ENCODE results near the gene WDR59. TPM values are rescaled to one million over a fixed set of nuclear protein-coding genes. Genes with fewer than 3 reads are reported as not detected.

WDR59 gene
- total and polyA plus RNA-seq, 8 donors, result 23.0 to 62.3 (median 31.9) TPM

- H3K4me3 ChIP-seq, result no peak overlapping the region
- H3K9me3 ChIP-seq, result no peaks in the 10 kb centered on the region
- FAIRE-seq (no peak), DNase-seq (no peak), ATAC-seq (no peak)
- WGBS, 2 donors, result 92 to 98% methylated on average over 2 of the region's 2 CpGs
- H3K36me3 ChIP-seq, result peaks cover 0 to 10% (median 0%) of the 10 kb centered on the region in 3 donors
- no peaks in the 10 kb centered on the region for H3K4me1 ChIP-seq
- no peak overlapping the region for H3K27ac ChIP-seq
- TF ChIP-seq CTCF (IDR thresholded peaks at IDR 0.05), result no peak
- H3K27me3 ChIP-seq, result no peaks in the 10 kb centered on the region
- intact Hi-C loops (cut with DNase I), result no loop called here
These were observed 112.6 kb downstream of the WDR59 start for GRCh38 chr16:74872302-74872701.

GRCh38 chr16:74871608-74872007 is 113.3 kb downstream of the WDR59 start:
- H3K27ac ChIP-seq, result no peak overlapping the region
- intact Hi-C loops (cut with DNase I), result no loop called here
- DNase-seq (no peak), FAIRE-seq (no peak), ATAC-seq (no peak)
- no peak for TF ChIP-seq CTCF (IDR thresholded peaks at IDR 0.05)
- WGBS, 2 donors, result 77 to 84% methylated on average over 5 of the region's 5 CpGs
- H3K4me1 ChIP-seq, result no peaks in the 10 kb centered on the region
- H3K27me3 ChIP-seq, result no peaks in the 10 kb centered on the region
- no peaks in the 10 kb centered on the region for H3K9me3 ChIP-seq
- peaks cover 0 to 9% (median 0%) of the 10 kb centered on the region in 3 donors for H3K36me3 ChIP-seq
- H3K4me3 ChIP-seq, result no peak overlapping the region

- Histone ChIP-seq H3K27me3 (no peaks in the 10 kb centered on the region), H3K27ac (no peak overlapping the region), H3K9me3 (no peaks in the 10 kb centered on the region), H3K4me3 (no peak overlapping the region), H3K36me3 (peaks cover 0 to 1% (median 0%) of the 10 kb centered on the region in 3 donors), H3K4me1 (no peaks in the 10 kb centered on the region)
- FAIRE-seq (no peak), DNase-seq (no peak), ATAC-seq (no peak)
- TF ChIP-seq CTCF (IDR thresholded peaks at IDR 0.05), result no peak
- intact Hi-C loops (cut with DNase I), result loop anchor here in 2 of 3 donors (10.0 kb wide), 2 partner anchors 154 to 246 kb away; partner anchors contain the start of gene LDHD (in 1 of the 2)
- WGBS, 2 donors, result 59 to 63% methylated on average over 6 of the region's 6 CpGs
These were observed 116.4 kb downstream of the WDR59 start for GRCh38 chr16:74868501-74868900.

GRCh38 chr16:74868035-74868434 is 116.9 kb downstream of the WDR59 start:
- DNase-seq (no peak), ATAC-seq (no peak), FAIRE-seq (no peak)
- 83 to 91% methylated on average over 5 of the region's 5 CpGs for WGBS, 2 donors
- no peak for TF ChIP-seq CTCF (IDR thresholded peaks at IDR 0.05)
- intact Hi-C loops (cut with DNase I), result loop anchor here in 2 of 3 donors (10.0 kb wide), 2 partner anchors 153 to 247 kb away; partner anchors contain the start of gene LDHD (in 1 of the 2)
- Histone ChIP-seq H3K4me1 (no peaks in the 10 kb centered on the region), H3K4me3 (no peak overlapping the region), H3K36me3 (no peaks in the 10 kb centered on the region), H3K9me3 (no peaks in the 10 kb centered on the region), H3K27me3 (no peaks in the 10 kb centered on the region), H3K27ac (peak overlapping the region in 1 of 4 donors; percentile 33)

GRCh38 chr16:74867281-74867849 is 117.6 kb downstream of the WDR59 start:
- FAIRE-seq (no peak), ATAC-seq (peak in 3 of 4 donors; percentile 46 to 59 (median 49)), DNase-seq (no peak)
- no peaks in the 10 kb centered on the region for H3K9me3 ChIP-seq
- no peaks in the 10 kb centered on the region for H3K27me3 ChIP-seq
- H3K4me1 ChIP-seq, result no peaks in the 10 kb centered on the region
- WGBS, 2 donors, result 62 to 67% methylated on average over 15 of the region's 15 CpGs
- intact Hi-C loops (cut with DNase I), result loop anchor here in 2 of 3 donors (10.0 kb wide), 2 partner anchors 153 to 247 kb away; partner anchors contain the start of gene LDHD (in 1 of the 2)
- no peak for TF ChIP-seq CTCF (IDR thresholded peaks at IDR 0.05)
- H3K27ac ChIP-seq, result no peak overlapping the region
- no peaks in the 10 kb centered on the region for H3K36me3 ChIP-seq
- peak overlapping the region in 1 of 4 donors; percentile 10 for H3K4me3 ChIP-seq

Measured in pancreas (tissue), 10 donors.